Activated T-cell treated with anti-CD3 and anti-CD28 coated beads, Interleukin-2, amount 50 U/mL, for 4 hours (primary cell): ENCODE data around the gene SLC9A9. TPM values are rescaled to one million over a fixed set of nuclear protein-coding genes. Genes with fewer than 3 reads are reported as not detected.
"Not testable (repeated sequence)": the region's sequence is repeated elsewhere in the genome, so short reads cannot be mapped to it uniquely, and the experiment has no call there.

Experiments used
- ATAC-seq, 2 donors: fragments of 200-7000 bp; cut with Tn5 transposase; one replicate each; pipeline ENCODE4 v1.10.0; 2021
- DNase-seq: peaks from one replicate; pipeline ENCODE4 v3.0.0-alpha.2; 2020
- H3K27me3 Mint-ChIP-seq: one replicate; pipeline ENCODE4 v1.8.0; 2021; ENCODE audit warnings: low read depth, mixed read lengths
- H3K36me3 Mint-ChIP-seq: one replicate; pipeline ENCODE4 v1.8.0; 2022; ENCODE audit warnings: mixed read lengths; ENCODE audit not compliant: insufficient read depth
- H3K4me1 Mint-ChIP-seq: one replicate; pipeline ENCODE4 v1.8.0; 2021; ENCODE audit warnings: low read depth, mixed read lengths
- H3K4me3 Mint-ChIP-seq: one replicate; pipeline ENCODE4 v1.8.0; 2021; ENCODE audit warnings: mild to moderate bottlenecking, moderate library complexity, mixed read lengths
- H3K9me3 Mint-ChIP-seq: one replicate; pipeline ENCODE4 v1.8.0; 2021; ENCODE audit warnings: mixed read lengths
- total RNA-seq, 3 donors: library from RNA; stranded (reverse); gene quantifications; one replicate each; pipeline ENCODE4 v1.2.1, GENCODE V29; 2021

SLC9A9 gene
- total RNA-seq, 3 donors from 2014 or later: 0.56 to 0.98 (median 0.87) TPM

DNA sequence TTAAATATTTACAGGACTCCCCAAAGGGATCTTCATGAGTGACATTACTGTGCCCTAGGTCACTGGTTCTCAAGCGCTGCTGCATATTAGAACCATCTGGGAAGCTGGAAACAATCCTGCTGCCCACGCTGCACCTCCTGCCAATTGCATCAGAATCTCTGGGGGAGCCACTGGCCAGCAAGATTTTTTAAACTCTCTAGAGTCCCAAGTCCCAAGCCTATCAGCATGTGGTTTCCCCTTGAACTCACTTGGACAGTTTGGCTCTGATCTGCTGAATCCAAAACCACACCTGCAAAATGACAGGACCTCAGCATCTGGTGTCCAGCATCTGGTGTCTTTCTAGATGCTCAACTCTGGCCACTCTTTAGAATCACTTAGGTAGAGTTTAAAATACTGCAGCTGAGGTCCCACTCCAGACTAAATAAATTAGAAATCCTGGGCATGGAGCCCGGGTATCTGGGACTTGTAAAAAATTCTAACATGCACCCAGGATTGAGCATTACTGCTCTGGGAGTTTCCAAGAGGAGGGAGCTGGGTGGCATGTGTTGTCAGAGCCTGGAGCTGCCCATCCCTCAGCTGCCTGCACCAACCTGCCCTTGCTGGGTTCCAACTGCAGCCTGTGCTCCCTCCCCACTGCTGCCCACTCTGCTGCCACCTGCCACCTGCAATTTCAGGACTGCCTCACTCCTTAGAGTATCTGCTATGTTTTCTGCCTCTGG lies 311.3 kb downstream of the SLC9A9 start:
- DNase-seq (no peak), ATAC-seq (no peak)
- no peak overlapping the region for H3K4me3 Mint-ChIP-seq
- no peaks in the 10 kb centered on the region for H3K9me3 Mint-ChIP-seq
- H3K27me3 Mint-ChIP-seq: no peaks in the 10 kb centered on the region
- peaks cover 4% of the 10 kb centered on the region for H3K36me3 Mint-ChIP-seq
- peaks cover 14% of the 10 kb centered on the region for H3K4me1 Mint-ChIP-seq

DNA sequence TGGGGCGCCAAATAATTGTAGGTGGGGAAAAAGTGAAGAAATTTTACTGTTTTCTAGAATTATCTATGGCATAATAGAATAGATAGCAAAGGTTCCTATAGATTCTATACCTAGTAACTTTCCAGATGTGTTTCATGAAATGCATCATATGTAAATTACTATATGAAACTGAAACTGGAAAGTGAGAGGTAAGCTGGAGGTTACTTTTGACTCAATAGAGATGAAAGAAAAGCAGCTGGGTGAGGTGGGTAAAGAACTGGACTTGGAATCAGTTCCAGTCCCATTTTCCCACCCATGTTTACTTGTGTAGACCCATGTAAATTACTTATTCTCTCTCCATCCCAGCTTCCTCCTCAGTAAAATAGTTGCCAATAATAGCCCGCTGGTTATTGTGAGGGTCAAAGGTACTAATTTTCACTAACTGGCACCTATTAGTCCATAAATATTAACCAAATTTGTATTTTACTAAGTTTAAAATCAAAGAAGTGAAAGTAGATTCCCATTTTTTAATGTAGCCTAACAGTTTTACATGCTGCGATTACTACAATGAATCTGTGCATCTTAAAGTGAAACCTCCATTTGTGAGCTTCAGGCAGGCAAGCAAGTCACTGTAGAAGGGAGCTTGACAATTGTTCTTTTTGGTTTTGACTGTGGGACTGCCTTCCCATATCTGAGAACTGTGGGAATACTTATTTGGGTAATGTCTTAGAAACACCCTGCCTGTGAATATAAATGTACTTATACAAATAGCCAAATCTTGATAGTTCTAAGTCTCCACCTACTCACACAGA lies 312.1 kb downstream of the SLC9A9 start:
- Mint-ChIP-seq H3K27me3 (no peaks in the 10 kb centered on the region), H3K9me3 (no peaks in the 10 kb centered on the region), H3K4me1 (peaks cover 15% of the 10 kb centered on the region), H3K36me3 (peaks cover 4% of the 10 kb centered on the region), H3K4me3 (no peak overlapping the region)
- peak; percentile 72 to 79 for ATAC-seq
- DNase-seq: no peak

DNA sequence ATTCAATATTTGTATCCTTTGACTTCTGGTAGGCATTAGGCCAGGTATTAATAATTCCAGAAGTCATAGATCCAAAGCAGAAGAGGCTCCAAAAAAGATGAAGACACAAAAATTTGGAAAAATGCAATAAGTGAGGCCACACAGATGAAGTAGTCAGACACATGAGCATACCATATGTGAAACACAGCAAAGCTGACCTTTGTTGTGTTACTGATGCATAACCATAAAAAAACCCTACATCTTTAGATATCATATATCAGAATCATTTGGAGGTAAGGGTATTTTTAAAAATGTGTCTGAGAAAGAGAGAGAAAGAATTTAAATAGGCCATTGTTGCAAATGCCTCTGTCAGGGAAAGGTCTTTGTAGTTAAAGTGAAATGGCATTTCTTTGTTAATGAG lies 314.9 kb downstream of the SLC9A9 start:
- Mint-ChIP-seq H3K27me3 (no peaks in the 10 kb centered on the region), H3K36me3 (peaks cover 7% of the 10 kb centered on the region)

DNA sequence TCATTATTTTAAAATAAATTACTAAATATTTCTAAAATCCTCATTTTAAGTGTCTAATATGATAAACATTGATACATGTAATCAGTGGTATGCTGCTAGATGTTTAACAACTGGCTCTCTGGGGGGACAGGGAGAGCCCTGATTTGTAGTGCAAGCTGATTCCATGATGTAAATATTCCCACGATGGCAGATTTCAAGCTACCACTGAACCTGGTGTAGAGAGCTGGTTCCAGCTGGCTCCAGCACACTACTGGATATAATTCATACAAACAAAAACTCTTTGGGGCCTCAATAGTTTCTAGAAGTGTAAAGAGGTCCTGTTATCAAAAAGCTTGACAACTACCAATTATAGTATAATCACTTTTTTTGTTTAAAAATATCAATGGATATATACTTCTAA lies 316.2 kb downstream of the SLC9A9 start:
- H3K36me3 Mint-ChIP-seq: peaks cover 7% of the 10 kb centered on the region
- no peak for ATAC-seq
- H3K27me3 Mint-ChIP-seq: no peaks in the 10 kb centered on the region
- H3K4me3 Mint-ChIP-seq: no peak overlapping the region
- no peaks in the 10 kb centered on the region for H3K9me3 Mint-ChIP-seq
- DNase-seq: no peak
- H3K4me1 Mint-ChIP-seq: peaks cover 27% of the 10 kb centered on the region

More for the DNA sequence above, 314.9 kb downstream of the SLC9A9 start:
- no peaks in the 10 kb centered on the region for H3K9me3 Mint-ChIP-seq
- no peak overlapping the region for H3K4me3 Mint-ChIP-seq
- DNase-seq (no peak), ATAC-seq (no peak)
- H3K4me1 Mint-ChIP-seq: peaks cover 29% of the 10 kb centered on the region

DNA sequence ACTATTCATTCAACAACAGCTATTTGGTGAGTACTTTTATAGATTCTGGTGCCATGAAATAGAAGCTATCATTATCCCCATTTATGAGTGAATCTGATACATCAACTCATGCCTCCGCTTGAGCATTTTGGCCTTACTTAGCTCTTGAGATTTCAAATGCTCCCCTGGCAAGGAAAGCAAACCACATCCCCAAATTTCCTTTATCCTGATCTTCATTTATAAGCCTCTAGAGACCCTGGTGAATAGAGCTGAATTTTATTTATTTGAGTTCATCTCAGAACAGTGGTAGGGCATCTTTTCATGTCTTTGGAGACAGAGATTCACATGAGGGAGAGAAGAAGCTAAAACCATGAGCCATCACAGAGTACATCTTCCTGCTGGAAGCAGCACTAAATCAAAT lies 317.2 kb downstream of the SLC9A9 start:
- Mint-ChIP-seq H3K36me3 (peaks cover 9% of the 10 kb centered on the region), H3K27me3 (no peaks in the 10 kb centered on the region), H3K4me1 (peaks cover 20% of the 10 kb centered on the region), H3K4me3 (no peak overlapping the region), H3K9me3 (no peaks in the 10 kb centered on the region)
- no peak for DNase-seq
- ATAC-seq: no peak

DNA sequence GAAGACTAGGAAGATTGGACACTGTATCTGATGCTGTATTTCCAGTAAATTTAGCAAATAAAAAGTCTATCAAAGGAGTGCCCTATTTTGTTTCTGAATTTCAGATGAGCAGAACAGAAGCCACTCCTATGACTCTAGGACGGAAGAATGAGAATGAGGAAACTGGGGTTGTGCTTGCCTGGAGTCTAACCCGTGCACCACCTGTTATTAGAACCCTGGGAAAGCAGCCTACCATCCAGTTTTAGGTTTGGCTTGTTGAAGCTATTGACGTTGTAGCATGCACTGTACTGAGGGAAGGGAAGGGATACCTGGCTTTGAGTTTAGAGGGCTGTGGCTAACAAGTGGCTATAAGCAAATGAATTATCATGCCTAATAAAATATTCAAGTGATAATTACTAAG lies 318.5 kb downstream of the SLC9A9 start:
- ATAC-seq: no peak
- H3K4me3 Mint-ChIP-seq: no peak overlapping the region
- peaks cover 9% of the 10 kb centered on the region for H3K36me3 Mint-ChIP-seq
- H3K9me3 Mint-ChIP-seq: peaks cover 3% of the 10 kb centered on the region
- H3K27me3 Mint-ChIP-seq: no peaks in the 10 kb centered on the region
- DNase-seq: no peak
- H3K4me1 Mint-ChIP-seq: peaks cover 15% of the 10 kb centered on the region

DNA sequence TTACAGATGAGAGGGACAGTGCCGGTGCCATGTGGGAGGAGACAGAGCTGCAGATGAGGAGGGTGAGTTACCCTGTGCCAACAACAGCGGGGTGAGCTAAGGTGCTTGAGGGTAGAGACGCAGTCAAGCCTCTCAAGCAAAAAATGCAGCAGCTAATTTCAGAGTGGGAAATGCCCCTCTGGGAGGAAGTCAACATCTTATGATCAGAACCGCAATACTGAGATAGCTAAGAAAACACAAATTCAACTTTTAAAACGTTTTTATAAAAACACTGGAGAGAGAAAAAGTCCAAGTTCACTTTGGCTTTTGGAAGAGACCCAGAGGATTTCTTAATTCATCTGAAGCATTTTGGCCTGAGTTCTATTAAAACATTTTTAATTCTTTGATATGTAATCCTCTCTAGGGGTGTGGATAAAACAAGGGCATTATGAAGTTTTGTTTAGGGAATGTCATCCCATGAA lies 319.2 kb downstream of the SLC9A9 start:
- DNase-seq: no peak

DNA sequence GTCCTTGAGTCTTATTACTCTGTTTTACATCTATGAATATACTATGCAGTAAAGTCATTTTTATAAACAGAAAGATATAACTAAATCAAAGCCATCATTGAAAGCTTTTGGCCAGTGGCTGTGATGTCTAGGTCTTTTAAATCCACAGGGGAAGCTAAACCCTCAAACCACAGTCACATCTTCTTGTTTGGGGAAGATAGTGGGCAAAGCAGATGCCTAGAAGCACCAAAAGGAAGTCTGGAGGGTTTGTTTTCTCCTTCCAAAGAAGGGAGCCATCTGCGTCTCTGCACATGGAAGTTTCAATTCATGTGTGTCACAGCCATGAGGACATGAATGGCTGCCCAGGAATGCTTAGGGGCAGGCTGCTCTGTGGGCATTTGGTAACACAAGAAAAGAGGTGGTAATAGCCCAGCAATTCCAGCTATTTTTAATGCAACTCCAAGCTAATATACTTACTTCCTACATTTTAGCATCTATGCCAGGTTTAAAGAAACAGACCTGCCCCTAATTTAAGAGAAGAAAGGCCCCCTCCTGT lies 322.2 kb downstream of the SLC9A9 start:
- H3K27me3 Mint-ChIP-seq: no peaks in the 10 kb centered on the region
- peaks cover 7% of the 10 kb centered on the region for H3K9me3 Mint-ChIP-seq
- no peak overlapping the region for H3K4me3 Mint-ChIP-seq
- no peak for DNase-seq
- peaks cover 12% of the 10 kb centered on the region for H3K36me3 Mint-ChIP-seq
- H3K4me1 Mint-ChIP-seq: peaks cover 13% of the 10 kb centered on the region
- no peak for ATAC-seq

More for the DNA sequence above, 319.2 kb downstream of the SLC9A9 start:
- Mint-ChIP-seq H3K36me3 (peaks cover 9% of the 10 kb centered on the region), H3K4me3 (peak overlapping the region; percentile 0), H3K4me1 (peaks cover 15% of the 10 kb centered on the region), H3K9me3 (peaks cover 5% of the 10 kb centered on the region), H3K27me3 (no peaks in the 10 kb centered on the region)
- ATAC-seq: peak; percentile 38 to 55

DNA sequence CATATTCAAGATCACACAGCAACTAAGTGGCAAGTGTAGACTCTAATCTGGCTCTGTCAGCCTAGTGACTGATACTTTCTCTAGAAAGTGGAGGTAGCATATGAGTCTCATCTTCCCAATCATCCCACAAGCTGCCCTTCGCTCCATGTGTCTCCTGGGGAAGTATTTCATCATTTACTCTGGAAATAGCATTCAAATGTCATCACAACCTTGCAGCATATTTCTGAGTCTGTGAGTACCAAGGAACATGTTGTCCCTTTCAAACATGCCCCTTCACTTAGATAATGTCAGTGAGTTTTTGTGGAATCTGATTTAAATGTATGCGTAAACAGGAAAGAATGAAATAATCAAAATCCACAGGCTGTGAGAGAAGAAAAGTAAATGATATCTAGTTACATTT lies 322.9 kb downstream of the SLC9A9 start:
- peaks cover 7% of the 10 kb centered on the region for H3K9me3 Mint-ChIP-seq

DNA sequence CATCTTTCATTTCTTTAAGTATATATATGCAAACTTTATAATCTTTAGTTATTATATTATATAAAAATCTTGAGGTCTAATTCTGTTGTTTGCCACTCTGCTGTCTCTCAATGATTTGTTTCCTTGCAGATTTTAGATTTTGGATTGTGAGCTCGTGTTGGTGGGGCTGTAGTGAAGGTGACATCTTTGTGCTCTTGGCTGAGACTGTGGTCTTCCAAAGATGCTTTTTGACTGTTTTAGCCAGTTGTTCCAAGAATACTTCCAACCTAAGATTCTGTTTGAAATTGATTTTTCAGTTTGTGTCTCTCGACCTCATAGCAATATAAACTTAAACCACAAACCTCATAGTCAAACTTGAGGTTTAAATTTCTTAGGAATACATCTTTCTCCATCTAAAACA lies 326.5 kb downstream of the SLC9A9 start:
- peaks cover 10% of the 10 kb centered on the region for H3K36me3 Mint-ChIP-seq
- H3K4me3 Mint-ChIP-seq: no peak overlapping the region
- DNase-seq (no peak), ATAC-seq (no peak)
- no peaks in the 10 kb centered on the region for H3K4me1 Mint-ChIP-seq
- H3K27me3 Mint-ChIP-seq: no peaks in the 10 kb centered on the region
- peaks cover 7% of the 10 kb centered on the region for H3K9me3 Mint-ChIP-seq

More for the DNA sequence above, 322.9 kb downstream of the SLC9A9 start:
- ATAC-seq: no peak
- H3K4me3 Mint-ChIP-seq: no peak overlapping the region
- DNase-seq: no peak
- peaks cover 12% of the 10 kb centered on the region for H3K36me3 Mint-ChIP-seq
- H3K4me1 Mint-ChIP-seq: peaks cover 13% of the 10 kb centered on the region
- H3K27me3 Mint-ChIP-seq: no peaks in the 10 kb centered on the region

DNA sequence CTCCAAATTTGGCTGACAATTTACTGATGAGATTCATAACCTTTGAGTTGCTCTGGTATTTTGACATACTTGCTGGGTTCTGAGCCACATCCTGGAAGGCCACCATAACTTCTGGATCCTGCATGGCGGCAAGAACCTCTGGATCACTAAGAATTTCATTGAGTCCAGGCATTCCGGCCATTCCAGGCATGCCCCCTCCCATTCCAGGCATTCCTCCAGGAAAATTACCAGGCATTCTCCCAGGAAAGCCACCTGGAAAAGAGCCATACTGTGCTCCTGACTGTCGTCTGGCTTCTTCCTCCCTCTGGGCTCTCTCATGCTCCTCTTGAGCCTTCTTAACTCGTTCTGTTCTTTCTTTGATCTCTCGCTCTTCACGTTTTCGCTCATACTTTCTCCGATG lies 331.1 kb downstream of the SLC9A9 start:
- not testable (repeated sequence) for ATAC-seq, H3K9me3 Mint-ChIP-seq, DNase-seq, H3K4me3 Mint-ChIP-seq, H3K4me1 Mint-ChIP-seq, H3K27me3 Mint-ChIP-seq
- H3K36me3 Mint-ChIP-seq: peaks cover 10% of the 10 kb centered on the region

DNA sequence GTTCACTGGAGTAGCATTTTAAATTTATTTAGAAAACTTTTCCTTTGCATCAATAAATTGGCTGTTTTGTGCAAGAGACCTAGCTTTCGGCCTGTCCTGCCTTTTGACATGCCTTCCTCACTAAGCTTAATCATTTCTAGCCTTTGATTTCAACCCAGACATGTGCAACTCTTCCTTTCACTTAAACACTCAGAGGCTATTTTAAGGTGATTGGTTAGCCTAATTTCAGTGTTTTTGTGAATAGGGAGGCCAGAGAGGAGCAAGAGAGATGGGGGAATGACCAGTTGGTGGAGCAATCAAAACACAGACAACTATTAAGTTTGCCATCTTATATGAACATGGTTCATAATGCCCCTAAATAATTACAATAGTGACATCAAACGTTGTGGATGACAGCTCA lies 333.4 kb downstream of the SLC9A9 start:
- Mint-ChIP-seq H3K4me1 (no peaks in the 10 kb centered on the region), H3K9me3 (no peaks in the 10 kb centered on the region), H3K4me3 (no peak overlapping the region), H3K36me3 (peaks cover 7% of the 10 kb centered on the region), H3K27me3 (no peaks in the 10 kb centered on the region)
- ATAC-seq (no peak), DNase-seq (no peak)

DNA sequence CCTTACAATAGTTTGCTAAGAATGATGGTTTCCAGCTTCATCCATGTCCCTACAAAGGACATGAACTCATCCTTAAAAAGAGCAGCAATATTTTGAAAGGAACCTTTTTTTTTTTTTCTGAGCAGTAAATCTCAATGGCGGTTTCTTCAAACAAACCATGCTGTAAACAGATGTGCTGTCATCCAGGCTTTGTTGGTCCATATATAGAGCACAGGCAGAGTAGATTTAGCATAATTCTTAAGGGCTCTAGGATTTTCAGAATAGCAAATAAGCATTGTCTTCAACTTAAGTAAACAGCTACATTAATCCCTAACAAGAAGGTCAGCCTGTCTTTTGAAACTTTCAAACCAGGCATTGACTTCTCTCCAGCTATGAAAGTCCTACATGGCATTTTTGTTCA lies 334.2 kb downstream of the SLC9A9 start:
- no peak overlapping the region for H3K4me3 Mint-ChIP-seq
- peaks cover 7% of the 10 kb centered on the region for H3K36me3 Mint-ChIP-seq
- no peak for ATAC-seq
- no peak for DNase-seq
- no peaks in the 10 kb centered on the region for H3K27me3 Mint-ChIP-seq
- no peaks in the 10 kb centered on the region for H3K9me3 Mint-ChIP-seq
- H3K4me1 Mint-ChIP-seq: no peaks in the 10 kb centered on the region

DNA sequence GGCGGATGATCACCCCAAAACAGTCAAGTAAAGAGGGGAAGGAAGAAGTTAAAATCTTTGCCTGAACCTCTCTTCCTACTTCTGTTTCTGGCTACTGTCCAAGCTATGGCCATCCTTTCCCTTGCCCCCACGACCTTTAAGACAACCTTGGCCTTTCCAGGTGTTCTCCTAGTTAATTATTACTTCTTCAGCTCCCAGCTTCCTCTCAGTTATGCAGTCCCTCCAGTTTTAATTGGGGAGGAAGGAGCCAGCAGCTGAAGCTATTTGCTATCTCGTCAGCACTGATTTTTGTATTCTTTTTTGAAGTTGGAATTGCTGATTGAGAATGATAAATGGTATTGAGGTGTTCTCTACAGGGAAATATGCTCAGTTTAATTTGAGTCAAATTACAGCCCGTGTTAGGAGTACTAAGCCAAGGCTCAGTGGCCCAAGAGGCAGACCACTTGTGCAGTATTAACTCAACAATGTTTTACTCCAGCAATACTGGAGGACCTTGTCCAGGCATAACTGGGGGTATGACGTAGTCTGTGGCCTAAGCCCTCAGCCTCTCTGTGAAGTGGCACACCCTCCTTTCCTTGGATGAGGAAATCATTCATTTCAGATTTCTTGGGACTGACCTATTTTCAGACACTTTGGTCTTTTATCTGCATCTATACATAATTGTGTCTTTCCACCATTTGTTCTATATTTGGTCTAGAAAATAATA lies 336.9 kb downstream of the SLC9A9 start:
- DNase-seq (no peak), ATAC-seq (no peak)
- no peaks in the 10 kb centered on the region for H3K9me3 Mint-ChIP-seq
- no peaks in the 10 kb centered on the region for H3K27me3 Mint-ChIP-seq
- no peaks in the 10 kb centered on the region for H3K4me1 Mint-ChIP-seq
- H3K4me3 Mint-ChIP-seq: no peak overlapping the region
- peaks cover 2% of the 10 kb centered on the region for H3K36me3 Mint-ChIP-seq
